GM13976 (cell line): ENCODE data around the gene SAMD1.

ENCODE experiments used
- DNase-seq: peaks from one replicate; pipeline ENCODE4 v3.0.0; 2012; ENCODE audit warnings: low spot score
- CTCF ChIP-seq: IDR thresholded peaks from 2 replicates; pipeline ENCODE4 v1.5.1; 2012; ENCODE audit warnings: borderline replicate concordance, mild to moderate bottlenecking; ENCODE audit not compliant: insufficient read depth; ENCODE audit errors: extremely low read depth, missing control alignments, control extremely low read depth
- in situ Hi-C: fragments of 300-500 bp; cut with MboI; formaldehyde crosslinking; loops from one replicate; pipeline ENCODE4 v1.12.0; 2022; ENCODE audit warnings: low sequenced_read_pairs, mixed read lengths, inconsistent platforms; ENCODE audit not compliant: unreplicated experiment

SAMD1 gene

GRCh38 chr19:14118165-14119051 is 27.9 kb upstream of the SAMD1 start:
- no peak for TF ChIP-seq CTCF
- in situ Hi-C loops: no loop called here
- no peak for DNase-seq

GRCh38 chr19:14117668-14118164 is 27.2 kb upstream of the SAMD1 start, which contains the start of gene PRKACA:
Gene PRKACA, minus strand, starts transcription at chr19:14117762. Its CDS starts 215 bp downstream, at chr19:14117547.
- DNase-seq: peak; percentile 99
- no peak for TF ChIP-seq CTCF
- in situ Hi-C loops: no loop called here

- DNase-seq: no peak
- in situ Hi-C loops: no loop called here
- no peak for TF ChIP-seq CTCF
Observed at GRCh38 chr19:14116918-14117578, 26.5 kb upstream of the SAMD1 start.

- in situ Hi-C loops: no loop called here
- no peak for DNase-seq
- TF ChIP-seq CTCF: no peak
Observed at GRCh38 chr19:14116525-14116917, 26.0 kb upstream of the SAMD1 start.

GRCh38 chr19:14115756-14116155 is 25.2 kb upstream of the SAMD1 start:
- in situ Hi-C loops: no loop called here
- no peak for DNase-seq
- TF ChIP-seq CTCF: no peak

GRCh38 chr19:14114854-14115253 is 24.3 kb upstream of the SAMD1 start:
- TF ChIP-seq CTCF: peak; percentile 42
- peak; percentile 69 for DNase-seq
- in situ Hi-C loops: no loop called here
